ENCODE results near the gene KCNT2.

KCNT2 gene

GRCh38 chr1:196638466-196638865 is 30.2 kb upstream of the KCNT2 start:
- Histone ChIP-seq H3K36me3 (replicated peaks; ENCODE audit: insufficient read depth, low read length) (no peaks in the 10 kb centered on the region), H3K4me3 (ENCODE audit: low read length) (no peak overlapping the region), H3K4me1 (ENCODE audit: low read length) (no peaks in the 10 kb centered on the region), H3K79me2 (ENCODE audit: low read length) (no peaks in the 10 kb centered on the region), H3K27ac (ENCODE audit: low read length) (no peak overlapping the region), H3K9me3 (replicated peaks; ENCODE audit: insufficient read depth, low read length) (no peaks in the 10 kb centered on the region), H4K20me1 (ENCODE audit: insufficient read depth, low read length) (no peaks in the 10 kb centered on the region), H3K4me2 (ENCODE audit: low read depth, low read length) (no peak overlapping the region), H3F3A (ENCODE audit: insufficient read depth, low read length) (no peaks in the 10 kb centered on the region), H3K9me2 (replicated peaks; ENCODE audit: insufficient read depth, low read length) (no peaks in the 10 kb centered on the region), H3K27me3 (replicated peaks; ENCODE audit: insufficient read depth, low read length) (no peaks in the 10 kb centered on the region), H3K9ac (ENCODE audit: low read length) (no peak overlapping the region), H2AFZ (ENCODE audit: low read length) (no peak overlapping the region)
- TF ChIP-seq EZH2 (optimal IDR thresholded peaks at IDR 0.05; ENCODE audit: low read depth, low read length) (no peak), CTCF (IDR thresholded peaks at IDR 0.05; ENCODE audit: low read length) (no peak), EZH2phosphoT487 (IDR thresholded peaks at IDR 0.05; ENCODE audit: low read length) (no peak)
- no peak for DNase-seq

GRCh38 chr1:196637606-196638005 is 29.4 kb upstream of the KCNT2 start:
- Histone ChIP-seq H3K27me3 (replicated peaks; ENCODE audit: insufficient read depth, low read length) (no peaks in the 10 kb centered on the region), H3K9ac (ENCODE audit: low read length) (no peak overlapping the region), H3K9me3 (replicated peaks; ENCODE audit: insufficient read depth, low read length) (no peaks in the 10 kb centered on the region), H3K4me3 (ENCODE audit: low read length) (no peak overlapping the region), H3K4me2 (ENCODE audit: low read depth, low read length) (no peak overlapping the region), H3K4me1 (ENCODE audit: low read length) (no peaks in the 10 kb centered on the region), H4K20me1 (ENCODE audit: insufficient read depth, low read length) (no peaks in the 10 kb centered on the region), H2AFZ (ENCODE audit: low read length) (no peak overlapping the region), H3K27ac (ENCODE audit: low read length) (no peak overlapping the region), H3F3A (ENCODE audit: insufficient read depth, low read length) (no peaks in the 10 kb centered on the region), H3K9me2 (replicated peaks; ENCODE audit: insufficient read depth, low read length) (no peaks in the 10 kb centered on the region), H3K36me3 (replicated peaks; ENCODE audit: insufficient read depth, low read length) (no peaks in the 10 kb centered on the region), H3K79me2 (ENCODE audit: low read length) (no peaks in the 10 kb centered on the region)
- no peak for DNase-seq
- TF ChIP-seq EZH2phosphoT487 (IDR thresholded peaks at IDR 0.05; ENCODE audit: low read length) (no peak), EZH2 (optimal IDR thresholded peaks at IDR 0.05; ENCODE audit: low read depth, low read length) (no peak), CTCF (IDR thresholded peaks at IDR 0.05; ENCODE audit: low read length) (no peak)

- no peaks in the 10 kb centered on the region for H3K36me3 ChIP-seq (replicated peaks; ENCODE audit: insufficient read depth, low read length)
- no peaks in the 10 kb centered on the region for H3F3A ChIP-seq (ENCODE audit: insufficient read depth, low read length)
- no peak overlapping the region for H3K9ac ChIP-seq (ENCODE audit: low read length)
- no peak overlapping the region for H3K4me3 ChIP-seq (ENCODE audit: low read length)
- H2AFZ ChIP-seq (ENCODE audit: low read length) = no peak overlapping the region
- no peaks in the 10 kb centered on the region for H3K9me3 ChIP-seq (replicated peaks; ENCODE audit: insufficient read depth, low read length)
- no peaks in the 10 kb centered on the region for H3K79me2 ChIP-seq (ENCODE audit: low read length)
- H3K27ac ChIP-seq (ENCODE audit: low read length) = no peak overlapping the region
- no peak overlapping the region for H3K4me2 ChIP-seq (ENCODE audit: low read depth, low read length)
- no peaks in the 10 kb centered on the region for H3K27me3 ChIP-seq (replicated peaks; ENCODE audit: insufficient read depth, low read length)
- H4K20me1 ChIP-seq (ENCODE audit: insufficient read depth, low read length) = no peaks in the 10 kb centered on the region
- H3K9me2 ChIP-seq (replicated peaks; ENCODE audit: insufficient read depth, low read length) = no peaks in the 10 kb centered on the region
- DNase-seq = no peak
- no peak for TF ChIP-seq EZH2phosphoT487 (IDR thresholded peaks at IDR 0.05; ENCODE audit: low read length)
- TF ChIP-seq CTCF (IDR thresholded peaks at IDR 0.05; ENCODE audit: low read length) = no peak
- TF ChIP-seq EZH2 (optimal IDR thresholded peaks at IDR 0.05; ENCODE audit: low read depth, low read length) = no peak
- no peaks in the 10 kb centered on the region for H3K4me1 ChIP-seq (ENCODE audit: low read length)
Measured at GRCh38 chr1:196628838-196629237, 20.6 kb upstream of the KCNT2 start.
